ENCODE results near the gene ESYT1.

DNA sequence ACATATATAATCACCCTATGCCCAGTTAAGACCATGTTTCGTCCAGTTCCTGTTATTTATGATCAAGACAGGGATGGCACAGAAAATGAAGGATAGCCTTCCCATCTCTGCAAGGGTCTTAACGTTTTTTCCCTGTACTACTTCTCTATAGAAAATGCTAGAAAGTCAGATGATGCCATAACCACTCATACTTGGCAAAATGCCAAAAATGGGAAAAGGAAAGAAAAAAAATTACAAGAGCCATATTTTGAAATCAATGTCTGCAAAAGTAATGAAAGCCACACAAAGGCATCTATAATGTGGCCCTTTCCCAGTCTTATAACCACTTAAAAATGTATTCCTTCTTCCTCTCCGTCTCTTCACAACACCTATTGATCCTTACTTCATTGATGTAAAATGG is 22.5 kb downstream of the ESYT1 start:
- TF ChIP-seq, protein P1, sequence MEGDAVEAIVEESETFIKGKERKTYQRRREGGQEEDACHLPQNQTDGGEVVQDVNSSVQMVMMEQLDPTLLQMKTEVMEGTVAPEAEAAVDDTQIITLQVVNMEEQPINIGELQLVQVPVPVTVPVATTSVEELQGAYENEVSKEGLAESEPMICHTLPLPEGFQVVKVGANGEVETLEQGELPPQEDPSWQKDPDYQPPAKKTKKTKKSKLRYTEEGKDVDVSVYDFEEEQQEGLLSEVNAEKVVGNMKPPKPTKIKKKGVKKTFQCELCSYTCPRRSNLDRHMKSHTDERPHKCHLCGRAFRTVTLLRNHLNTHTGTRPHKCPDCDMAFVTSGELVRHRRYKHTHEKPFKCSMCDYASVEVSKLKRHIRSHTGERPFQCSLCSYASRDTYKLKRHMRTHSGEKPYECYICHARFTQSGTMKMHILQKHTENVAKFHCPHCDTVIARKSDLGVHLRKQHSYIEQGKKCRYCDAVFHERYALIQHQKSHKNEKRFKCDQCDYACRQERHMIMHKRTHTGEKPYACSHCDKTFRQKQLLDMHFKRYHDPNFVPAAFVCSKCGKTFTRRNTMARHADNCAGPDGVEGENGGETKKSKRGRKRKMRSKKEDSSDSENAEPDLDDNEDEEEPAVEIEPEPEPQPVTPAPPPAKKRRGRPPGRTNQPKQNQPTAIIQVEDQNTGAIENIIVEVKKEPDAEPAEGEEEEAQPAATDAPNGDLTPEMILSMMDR (IDR thresholded peaks at IDR 0.05; ENCODE audit: poor library complexity), result no peak
- no peak for TF ChIP-seq EZH2 (IDR thresholded peaks at IDR 0.05; ENCODE audit: borderline replicate concordance)
- no peak for TF ChIP-seq EZH2phosphoT487 (IDR thresholded peaks at IDR 0.05; ENCODE audit: low read depth, severe bottlenecking, unreplicated experiment)
